Measurements from ENCODE around the gene SCRN2.

Gene SCRN2

DNA sequence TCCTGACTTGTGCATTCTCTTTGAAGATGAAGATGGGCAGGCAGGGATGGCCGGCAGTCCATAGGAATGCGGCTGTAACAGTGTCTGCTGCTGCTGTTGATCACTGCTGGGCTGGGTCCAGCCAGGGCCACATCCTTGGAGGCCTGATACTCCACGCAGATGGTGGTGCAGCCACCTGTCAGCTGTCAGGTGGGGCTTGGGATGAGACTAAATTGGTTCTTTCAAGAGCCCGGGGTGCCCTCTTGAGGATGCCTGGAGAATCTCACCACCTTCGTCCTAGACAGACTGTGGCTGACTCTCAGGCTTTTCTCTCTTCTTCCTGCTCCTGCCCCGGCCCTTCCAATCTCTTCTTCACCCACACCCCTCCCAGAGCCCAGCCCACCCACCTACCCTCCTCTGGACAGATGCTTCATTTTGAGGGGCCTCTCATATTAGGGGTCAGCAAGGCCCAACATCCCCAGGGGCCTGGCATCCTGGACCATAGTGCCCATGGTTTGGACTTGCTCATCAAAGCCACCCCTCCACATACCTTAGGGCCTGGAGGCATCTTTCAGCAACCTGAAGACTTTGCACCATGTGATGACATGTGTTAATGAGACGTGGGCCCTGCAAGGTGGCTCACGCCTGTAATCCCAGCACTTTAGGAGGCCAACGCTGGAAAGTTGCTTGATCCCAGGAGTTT lies 38.6 kb downstream of the SCRN2 start:
- peak; percentile 76 to 91 for DNase-seq

DNA sequence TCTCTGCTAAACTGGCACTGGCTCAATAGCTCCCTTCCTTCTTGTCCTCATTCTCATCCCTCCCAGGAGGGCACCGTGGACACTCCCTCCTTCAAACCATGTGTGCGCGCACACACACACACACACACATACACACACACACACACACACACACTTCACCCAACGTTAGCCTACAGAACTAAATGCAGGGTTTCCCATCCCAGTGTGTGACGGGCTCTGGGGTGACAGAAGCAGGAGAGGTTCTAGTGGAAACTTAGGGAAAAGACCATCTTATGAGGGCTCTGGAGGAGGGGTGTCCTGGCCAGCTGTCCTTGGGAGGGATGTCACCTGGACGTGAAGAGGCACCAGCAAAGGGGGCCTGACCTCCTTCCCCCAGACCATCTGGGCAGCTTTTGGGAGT lies 39.2 kb downstream of the SCRN2 start:
- DNase-seq, result no peak

DNA sequence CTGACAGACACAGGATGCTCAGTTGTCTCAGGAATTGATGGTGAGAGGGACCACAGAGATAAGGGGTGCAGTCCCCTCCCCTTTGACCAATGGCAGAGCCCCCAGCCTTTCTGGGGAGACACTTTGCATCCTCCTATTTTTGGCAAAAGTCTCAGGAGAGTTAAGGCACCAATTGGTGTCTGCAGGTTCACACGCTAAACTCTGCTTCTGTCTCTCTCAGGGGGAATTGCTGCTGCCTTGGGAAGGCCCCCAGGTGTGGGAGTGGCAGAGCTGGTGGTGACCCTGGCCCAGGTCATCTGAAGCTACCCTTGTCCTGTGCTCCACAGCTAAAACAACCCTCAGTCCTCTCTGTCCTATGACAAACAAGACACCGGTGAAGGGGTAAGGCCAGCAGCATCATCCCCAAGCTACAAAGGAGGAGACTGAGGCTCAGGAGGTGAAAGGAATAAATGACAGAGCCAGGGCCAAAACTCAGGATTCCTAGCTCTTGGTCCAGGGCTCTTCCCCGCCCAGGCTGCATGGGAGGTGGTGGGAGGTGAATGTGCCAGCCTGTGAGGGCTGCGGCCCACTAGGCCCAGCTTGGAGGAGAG lies 39.8 kb downstream of the SCRN2 start:
- DNase-seq, result no peak

DNA sequence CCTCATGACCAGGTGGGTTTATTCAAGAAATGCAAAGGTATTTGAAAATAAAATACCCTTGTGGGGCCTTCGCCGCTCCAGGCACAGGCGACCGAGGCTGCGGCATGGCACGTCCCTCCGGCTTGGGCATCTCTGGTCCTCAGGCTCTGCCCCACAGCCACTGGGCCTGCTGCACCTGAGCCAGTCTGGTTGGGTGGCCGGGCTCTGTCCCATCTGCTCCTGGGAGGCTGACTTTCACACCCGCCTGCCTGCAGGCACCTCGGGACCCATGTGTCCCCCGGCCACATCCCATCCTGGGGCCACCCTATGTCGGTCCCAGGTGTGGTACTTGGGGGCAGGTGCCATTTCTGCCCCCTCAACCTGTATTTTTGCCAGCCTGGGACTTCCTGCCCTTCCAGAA lies 40.4 kb downstream of the SCRN2 start:
- no peak for DNase-seq

- DNase-seq, result no peak
These were observed 43.3 kb downstream of the SCRN2 start for GRCh38 chr17:47797797-47798196.

DNA sequence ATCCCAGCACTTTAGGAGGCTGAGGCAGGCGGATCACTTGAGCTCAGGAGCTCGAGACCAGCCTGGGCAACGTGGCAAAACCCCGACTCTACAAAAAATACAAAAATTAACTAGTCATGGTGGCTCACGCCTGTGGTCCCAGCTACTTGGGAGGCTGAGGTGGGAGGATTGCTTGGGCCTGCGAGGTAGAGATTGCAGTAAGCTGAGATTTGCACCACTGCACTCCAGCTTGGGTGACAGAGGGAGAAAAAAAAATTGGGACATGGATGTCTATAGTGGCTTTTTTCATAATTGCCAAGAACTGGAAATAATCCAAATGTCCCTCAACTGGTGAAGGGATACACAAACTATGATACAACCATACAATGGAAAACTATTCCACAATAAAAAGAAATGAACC lies 48.1 kb downstream of the SCRN2 start:
- DNase-seq, result no peak

- no peak for DNase-seq
These were observed 48.6 kb downstream of the SCRN2 start for GRCh38 chr17:47792457-47792856.

DNA sequence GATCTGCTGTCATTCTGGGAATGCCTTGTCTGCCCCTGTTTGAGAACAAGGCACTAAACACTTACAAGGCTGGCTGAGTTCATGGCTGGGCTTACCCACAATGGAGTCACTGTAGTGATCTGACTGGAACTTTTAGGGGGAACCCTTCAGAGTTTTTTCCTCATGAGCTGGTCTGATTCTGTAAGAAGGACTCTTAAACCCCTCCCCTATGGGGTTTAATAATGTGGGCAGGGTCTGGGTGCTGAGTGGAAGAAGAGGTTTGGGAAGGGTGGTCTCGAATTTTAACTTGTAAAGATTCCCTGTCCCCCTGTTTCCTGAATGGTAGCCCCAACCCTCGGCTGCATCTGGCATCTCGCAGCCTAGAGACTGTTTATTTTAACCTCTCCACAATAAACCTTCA lies 50.0 kb downstream of the SCRN2 start:
- no peak for DNase-seq

DNA sequence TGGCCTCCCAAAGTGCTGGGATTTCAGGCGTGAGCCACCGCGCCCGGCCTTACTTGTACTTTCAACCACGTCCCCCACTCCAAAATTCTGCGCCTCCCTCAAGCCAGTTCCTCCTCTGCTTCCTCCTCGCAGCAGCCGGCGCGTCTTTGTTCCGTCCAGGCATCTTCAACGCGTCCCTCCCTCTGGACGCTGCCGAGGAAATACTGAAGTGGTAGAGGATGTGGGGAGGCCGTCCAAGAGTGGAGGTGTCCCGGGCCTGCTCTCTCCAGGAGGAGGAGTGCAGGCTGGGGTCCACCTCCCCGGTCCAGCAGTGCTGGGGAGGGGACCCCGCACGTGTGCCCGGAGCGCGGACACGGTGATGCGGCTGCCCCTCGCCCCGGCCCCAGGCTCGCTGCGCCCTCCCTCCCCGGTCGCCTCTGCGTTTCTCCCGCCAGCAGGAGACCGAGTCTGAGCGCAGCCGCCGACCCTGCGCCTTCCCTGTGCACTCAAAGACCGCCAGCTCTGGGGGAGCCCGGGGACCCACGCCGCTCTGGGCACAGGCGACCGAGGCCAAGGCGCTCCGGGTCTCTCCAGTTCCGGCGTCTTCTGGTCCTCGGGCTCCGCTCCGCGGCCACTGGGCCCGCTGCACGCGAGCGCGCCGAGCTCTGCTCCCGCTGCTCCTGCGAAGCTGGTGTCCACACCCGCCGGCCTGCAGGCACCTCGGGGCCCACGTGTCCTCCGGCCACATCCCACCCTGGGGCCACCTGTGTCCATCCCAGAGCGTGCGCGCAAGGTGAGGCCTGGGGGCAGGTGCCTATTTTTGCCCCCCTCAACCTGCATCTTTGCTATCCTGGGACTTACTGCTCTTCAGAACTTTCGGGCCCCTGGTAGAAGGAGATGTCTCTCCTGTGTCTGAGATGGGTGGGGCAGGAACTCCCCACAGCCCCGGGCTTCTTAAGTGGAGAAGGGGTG lies 51.2 kb downstream of the SCRN2 start:
- DNase-seq, result peak; percentile 49 to 89

Measured in NCI-H526 (cell line).